Measurements from ENCODE around the gene SKAP2.

DNA sequence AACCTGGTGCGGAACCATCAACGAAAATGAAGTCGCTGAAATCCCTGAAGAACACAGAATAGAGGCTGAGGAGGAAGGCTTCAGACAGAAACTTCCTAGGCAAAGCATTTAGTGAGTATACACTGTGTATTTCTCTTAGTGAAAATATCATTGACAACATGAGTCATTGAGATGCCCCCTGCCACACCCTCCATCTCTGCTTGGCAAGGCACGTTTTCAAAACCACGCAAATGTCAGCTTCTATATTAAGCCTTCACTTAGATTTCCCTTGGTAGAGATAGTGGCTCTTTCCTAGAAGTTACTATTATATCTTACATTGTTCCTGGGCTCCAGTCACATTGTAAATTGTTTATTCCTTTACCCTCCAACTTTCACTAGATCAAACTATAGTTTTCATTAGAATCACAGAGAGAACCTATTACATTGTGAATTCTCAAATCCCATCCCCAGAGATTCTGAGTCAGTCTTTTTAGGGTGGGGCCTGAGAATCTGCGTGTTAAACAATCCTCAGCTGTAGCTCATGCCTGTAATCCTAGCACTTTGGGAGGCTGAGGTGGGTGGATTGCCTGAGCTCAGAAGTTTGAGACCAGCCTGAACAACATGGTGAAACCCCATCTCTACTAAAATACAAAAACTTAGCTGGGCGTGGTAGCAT is 4.6 kb upstream of the SKAP2 start:
- TF ChIP-seq, protein P1, sequence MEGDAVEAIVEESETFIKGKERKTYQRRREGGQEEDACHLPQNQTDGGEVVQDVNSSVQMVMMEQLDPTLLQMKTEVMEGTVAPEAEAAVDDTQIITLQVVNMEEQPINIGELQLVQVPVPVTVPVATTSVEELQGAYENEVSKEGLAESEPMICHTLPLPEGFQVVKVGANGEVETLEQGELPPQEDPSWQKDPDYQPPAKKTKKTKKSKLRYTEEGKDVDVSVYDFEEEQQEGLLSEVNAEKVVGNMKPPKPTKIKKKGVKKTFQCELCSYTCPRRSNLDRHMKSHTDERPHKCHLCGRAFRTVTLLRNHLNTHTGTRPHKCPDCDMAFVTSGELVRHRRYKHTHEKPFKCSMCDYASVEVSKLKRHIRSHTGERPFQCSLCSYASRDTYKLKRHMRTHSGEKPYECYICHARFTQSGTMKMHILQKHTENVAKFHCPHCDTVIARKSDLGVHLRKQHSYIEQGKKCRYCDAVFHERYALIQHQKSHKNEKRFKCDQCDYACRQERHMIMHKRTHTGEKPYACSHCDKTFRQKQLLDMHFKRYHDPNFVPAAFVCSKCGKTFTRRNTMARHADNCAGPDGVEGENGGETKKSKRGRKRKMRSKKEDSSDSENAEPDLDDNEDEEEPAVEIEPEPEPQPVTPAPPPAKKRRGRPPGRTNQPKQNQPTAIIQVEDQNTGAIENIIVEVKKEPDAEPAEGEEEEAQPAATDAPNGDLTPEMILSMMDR (conservative IDR thresholded peaks at IDR 0.05; ENCODE audit: low read depth, low read length) = no peak
- TF ChIP-seq EZH2 (IDR thresholded peaks at IDR 0.05; ENCODE audit: borderline replicate concordance, low read depth, low read length, poor library complexity, severe bottlenecking) = no peak
